ENCODE results near the gene GHRH.

DNA sequence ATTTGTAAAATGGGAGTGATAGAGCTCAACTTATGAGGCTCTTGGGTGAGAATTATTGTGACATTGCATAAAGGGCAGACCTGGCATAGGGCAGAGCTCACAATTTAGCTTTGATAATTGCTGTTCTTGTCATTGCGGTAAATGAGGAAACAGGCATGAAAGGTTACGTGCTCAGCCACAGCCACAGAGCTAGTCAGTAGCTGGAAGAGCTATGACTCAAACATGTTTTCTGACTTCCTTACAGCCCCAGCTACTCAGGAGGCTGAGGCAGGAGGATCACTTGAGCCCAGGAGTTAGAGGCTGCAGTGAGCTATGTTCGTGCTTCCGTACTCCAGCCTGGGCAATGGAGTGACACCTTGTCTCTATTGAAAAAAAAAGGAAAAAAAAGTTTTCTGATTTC, 3.5 kb upstream of the GHRH start:
- TF ChIP-seq, protein P1, sequence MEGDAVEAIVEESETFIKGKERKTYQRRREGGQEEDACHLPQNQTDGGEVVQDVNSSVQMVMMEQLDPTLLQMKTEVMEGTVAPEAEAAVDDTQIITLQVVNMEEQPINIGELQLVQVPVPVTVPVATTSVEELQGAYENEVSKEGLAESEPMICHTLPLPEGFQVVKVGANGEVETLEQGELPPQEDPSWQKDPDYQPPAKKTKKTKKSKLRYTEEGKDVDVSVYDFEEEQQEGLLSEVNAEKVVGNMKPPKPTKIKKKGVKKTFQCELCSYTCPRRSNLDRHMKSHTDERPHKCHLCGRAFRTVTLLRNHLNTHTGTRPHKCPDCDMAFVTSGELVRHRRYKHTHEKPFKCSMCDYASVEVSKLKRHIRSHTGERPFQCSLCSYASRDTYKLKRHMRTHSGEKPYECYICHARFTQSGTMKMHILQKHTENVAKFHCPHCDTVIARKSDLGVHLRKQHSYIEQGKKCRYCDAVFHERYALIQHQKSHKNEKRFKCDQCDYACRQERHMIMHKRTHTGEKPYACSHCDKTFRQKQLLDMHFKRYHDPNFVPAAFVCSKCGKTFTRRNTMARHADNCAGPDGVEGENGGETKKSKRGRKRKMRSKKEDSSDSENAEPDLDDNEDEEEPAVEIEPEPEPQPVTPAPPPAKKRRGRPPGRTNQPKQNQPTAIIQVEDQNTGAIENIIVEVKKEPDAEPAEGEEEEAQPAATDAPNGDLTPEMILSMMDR (IDR thresholded peaks at IDR 0.05), result no peak
- TF ChIP-seq POLR2A (IDR thresholded peaks at IDR 0.05), result no peak
